ENCODE data around the gene ZNF804A.

- TF ChIP-seq, protein P1, sequence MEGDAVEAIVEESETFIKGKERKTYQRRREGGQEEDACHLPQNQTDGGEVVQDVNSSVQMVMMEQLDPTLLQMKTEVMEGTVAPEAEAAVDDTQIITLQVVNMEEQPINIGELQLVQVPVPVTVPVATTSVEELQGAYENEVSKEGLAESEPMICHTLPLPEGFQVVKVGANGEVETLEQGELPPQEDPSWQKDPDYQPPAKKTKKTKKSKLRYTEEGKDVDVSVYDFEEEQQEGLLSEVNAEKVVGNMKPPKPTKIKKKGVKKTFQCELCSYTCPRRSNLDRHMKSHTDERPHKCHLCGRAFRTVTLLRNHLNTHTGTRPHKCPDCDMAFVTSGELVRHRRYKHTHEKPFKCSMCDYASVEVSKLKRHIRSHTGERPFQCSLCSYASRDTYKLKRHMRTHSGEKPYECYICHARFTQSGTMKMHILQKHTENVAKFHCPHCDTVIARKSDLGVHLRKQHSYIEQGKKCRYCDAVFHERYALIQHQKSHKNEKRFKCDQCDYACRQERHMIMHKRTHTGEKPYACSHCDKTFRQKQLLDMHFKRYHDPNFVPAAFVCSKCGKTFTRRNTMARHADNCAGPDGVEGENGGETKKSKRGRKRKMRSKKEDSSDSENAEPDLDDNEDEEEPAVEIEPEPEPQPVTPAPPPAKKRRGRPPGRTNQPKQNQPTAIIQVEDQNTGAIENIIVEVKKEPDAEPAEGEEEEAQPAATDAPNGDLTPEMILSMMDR (IDR thresholded peaks at IDR 0.05; ENCODE audit: low read depth, low read length) = no peak
- no peak for TF ChIP-seq MAX (IDR thresholded peaks at IDR 0.05; ENCODE audit: low read depth, low read length)
Measured at GRCh38 chr2:184735611-184736010, 137.3 kb downstream of the ZNF804A start.
